ENCODE results near the gene DUOX1. TPM values are rescaled to one million over a fixed set of nuclear protein-coding genes. Genes with fewer than 3 reads are reported as not detected.

DUOX1 gene
- polyA plus RNA-seq, 3 donors, result 1.9 to 8.9 (median 8.5) TPM

DNA sequence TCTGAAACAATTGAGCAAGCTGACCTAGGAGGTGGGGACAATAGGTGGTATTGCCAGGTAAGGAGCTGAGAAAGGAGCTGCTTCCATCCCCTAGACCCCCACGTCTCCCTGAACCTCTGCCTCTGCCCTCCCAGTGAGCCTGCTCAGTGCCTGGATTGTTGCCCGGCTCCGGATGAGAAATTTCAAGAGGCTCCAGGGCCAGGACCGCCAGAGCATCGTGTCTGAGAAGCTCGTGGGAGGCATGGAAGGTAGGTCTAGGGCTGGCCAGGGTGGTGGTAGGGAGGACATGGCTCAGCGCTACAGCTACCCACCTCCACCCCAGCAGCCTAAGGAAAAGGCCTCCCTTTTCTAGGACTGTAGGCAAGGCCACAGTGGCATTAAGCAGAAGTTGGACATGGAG lies 13.3 kb downstream of the DUOX1 start:
- DNase-seq, result no peak

GRCh38 chr15:45143946-45144345 lies 14.2 kb downstream of the DUOX1 start:
- DNase-seq, result no peak

DNA sequence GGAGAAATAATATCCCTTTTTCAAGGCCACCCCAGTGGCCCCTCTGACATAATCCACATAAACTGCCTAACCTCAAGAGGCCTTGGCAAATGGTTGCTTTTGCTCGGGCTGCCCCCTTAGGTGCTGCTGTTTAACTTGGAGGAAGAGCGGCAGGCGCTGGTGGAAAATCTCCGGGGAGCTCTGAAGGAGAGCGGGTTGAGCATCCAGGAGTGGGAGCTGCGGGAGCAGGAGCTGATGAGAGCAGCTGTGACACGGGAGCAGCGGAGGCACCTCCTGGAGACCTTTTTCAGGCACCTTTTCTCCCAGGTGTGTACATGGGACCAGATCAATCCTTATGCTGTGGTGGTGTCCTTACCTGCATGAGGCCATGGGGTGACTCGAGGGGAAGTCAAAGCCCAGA lies 15.0 kb downstream of the DUOX1 start:
- no peak for DNase-seq

DNA sequence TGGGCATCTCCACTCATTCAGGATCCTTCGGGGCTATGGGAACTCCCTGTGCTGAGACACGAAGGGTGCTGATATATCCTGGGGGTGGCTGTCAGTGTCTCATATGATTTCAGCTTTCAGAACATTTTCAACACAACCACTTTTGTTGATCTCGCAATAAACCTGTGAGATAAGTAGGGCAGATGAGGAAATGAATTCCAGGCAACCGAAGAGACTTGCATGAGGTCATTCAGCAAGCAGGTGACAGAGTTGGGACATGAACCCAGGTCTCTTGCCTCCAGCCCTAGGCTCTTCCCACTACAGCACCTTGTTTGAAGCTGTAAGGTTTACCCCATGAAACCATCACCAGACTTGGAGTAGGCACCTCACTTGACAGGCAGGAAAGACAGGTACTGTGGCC lies 16.6 kb downstream of the DUOX1 start:
- no peak for DNase-seq

GRCh38 chr15:45147606-45148005 lies 17.8 kb downstream of the DUOX1 start:
- no peak for DNase-seq

GRCh38 chr15:45148076-45149059 lies 18.6 kb downstream of the DUOX1 start:
- DNase-seq, result no peak

GRCh38 chr15:45149060-45149459 lies 19.3 kb downstream of the DUOX1 start:
- DNase-seq, result no peak

DNA sequence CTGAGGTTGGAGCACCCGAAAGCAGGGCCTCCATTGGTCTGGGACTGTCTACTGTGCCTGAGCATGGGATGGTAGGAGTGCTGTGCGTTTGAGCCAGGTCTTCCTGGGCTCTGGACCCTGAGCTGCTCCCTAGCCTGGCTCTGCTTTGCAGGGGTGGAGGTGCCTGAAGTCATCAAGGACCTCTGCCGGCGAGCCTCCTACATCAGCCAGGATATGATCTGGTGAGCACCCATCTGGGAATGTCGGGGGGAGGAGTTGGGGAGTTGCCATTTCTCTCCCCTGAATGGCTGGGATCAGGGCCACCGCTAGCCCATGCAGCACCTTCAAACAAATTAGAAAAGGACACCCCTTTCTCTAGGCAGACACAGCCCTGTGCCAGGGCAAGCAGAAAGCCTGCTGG lies 20.7 kb downstream of the DUOX1 start:
- DNase-seq, result no peak

GRCh38 chr15:45150997-45151396 lies 21.2 kb downstream of the DUOX1 start:
- DNase-seq, result no peak

- DNase-seq, result no peak
Measured at GRCh38 chr15:45151998-45152828, 22.4 kb downstream of the DUOX1 start.

GRCh38 chr15:45155739-45156138 lies 25.9 kb downstream of the DUOX1 start:
- no peak for DNase-seq

DNA sequence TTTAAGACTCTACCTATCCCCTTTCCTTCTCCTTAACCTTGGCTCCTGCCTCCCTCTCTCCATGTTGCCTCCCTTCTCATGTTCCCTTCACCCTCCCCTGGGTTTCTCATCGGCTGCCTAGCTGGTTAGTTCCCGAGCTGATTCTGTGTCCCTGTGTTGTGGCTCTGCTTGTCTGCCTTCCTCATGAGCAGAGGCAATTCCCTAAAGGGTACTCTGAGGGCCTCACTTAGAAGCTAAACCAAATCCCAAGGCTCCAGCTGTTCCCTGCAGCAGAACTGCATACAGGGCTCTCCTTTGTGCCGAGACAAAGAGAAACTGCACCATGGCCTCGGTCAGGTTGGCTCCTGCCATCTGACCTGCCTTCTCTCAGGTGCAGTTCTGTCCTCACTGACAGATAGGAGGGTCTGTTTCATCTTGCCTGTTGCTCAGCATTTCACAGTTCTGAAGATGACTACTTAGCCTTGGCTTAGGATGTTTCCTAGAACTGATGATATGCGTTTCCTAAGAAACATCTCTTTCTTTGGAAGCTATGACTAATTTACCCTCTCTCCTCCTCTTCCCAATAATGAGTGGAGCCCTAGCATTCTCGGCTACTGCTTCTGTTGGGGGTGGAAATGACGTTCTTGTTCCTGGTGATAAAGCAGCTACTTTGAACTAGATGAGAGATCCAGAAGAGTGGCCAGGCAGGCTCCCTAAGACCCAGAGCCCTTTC lies 27.1 kb downstream of the DUOX1 start:
- DNase-seq, result no peak

DNA sequence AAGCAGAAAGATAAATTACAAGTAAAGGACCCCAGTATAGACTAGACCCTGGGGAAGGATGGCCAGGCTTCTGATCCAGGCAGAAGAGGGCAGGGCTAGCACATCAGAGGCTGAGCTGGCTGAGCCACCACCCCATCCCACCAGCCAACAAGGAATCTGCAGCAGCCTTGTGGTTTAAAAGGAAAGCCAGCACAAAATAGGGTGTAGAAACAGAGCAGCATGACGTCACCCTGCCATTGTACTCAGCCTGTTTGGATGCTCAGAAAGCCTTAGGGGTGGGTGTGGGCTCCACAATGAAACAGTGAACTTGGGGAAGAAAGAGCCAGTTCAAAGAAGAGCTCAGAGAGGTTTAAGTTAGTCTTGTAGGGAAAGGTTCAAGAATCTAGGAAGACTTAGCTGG lies 28.2 kb downstream of the DUOX1 start:
- no peak for DNase-seq

- DNase-seq, result no peak
Measured at GRCh38 chr15:45161666-45162065, 31.9 kb downstream of the DUOX1 start.

GRCh38 chr15:45162771-45163507 lies 33.1 kb downstream of the DUOX1 start:
- DNase-seq, result peak; percentile 78

DNA sequence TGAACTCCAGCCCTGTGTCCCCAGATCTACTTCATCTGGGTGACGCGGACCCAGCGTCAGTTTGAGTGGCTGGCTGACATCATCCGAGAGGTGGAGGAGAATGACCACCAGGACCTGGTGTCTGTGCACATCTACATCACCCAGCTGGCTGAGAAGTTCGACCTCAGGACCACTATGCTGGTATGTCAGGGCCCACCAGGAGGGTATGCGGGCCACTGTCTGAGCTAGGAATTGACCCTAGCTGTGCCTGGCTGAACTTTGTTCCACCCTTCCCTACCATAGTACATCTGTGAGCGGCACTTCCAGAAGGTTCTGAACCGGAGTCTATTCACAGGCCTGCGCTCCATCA lies 33.7 kb downstream of the DUOX1 start:
- DNase-seq, result no peak

- no peak for DNase-seq
Measured at GRCh38 chr15:45164914-45165313, 35.1 kb downstream of the DUOX1 start.

- DNase-seq, result no peak
Measured at GRCh38 chr15:45165536-45165935, 35.7 kb downstream of the DUOX1 start.

GRCh38 chr15:45166834-45167630 lies 37.2 kb downstream of the DUOX1 start:
- DNase-seq, result peak; percentile 86

DNA sequence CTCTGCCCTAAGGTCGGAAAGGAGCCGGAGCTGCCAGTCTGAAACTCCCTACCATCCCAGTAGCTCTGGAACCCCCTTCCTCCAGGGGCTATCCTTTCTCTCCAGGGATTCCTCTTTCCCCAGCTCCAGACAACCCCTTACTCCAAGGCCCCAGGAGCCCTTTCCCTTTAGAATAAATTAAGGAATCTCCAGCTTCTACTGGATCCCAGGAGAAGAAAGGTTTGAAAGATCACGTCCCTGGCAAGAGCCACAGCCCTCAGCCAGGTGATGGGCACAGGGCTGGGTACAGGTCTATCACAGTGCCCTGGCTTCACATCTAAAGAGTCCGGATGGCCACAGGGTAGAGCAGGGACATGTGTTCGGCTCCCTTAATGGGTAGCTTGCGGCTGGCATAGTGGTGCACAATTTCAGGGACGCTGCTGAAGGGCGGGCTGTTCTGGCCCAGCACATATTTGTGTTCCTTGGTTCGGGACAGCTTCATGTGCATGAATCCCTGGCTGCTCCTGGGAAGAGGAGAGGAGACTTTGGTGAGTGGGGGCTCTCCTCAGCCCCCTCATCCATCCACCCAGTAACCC lies 37.9 kb downstream of the DUOX1 start:
- DNase-seq, result no peak
